CD4-positive, alpha-beta T cell treated with Interleukin-12 subunit alpha and Interleukin-12 subunit beta, for 1 hour (primary cell): ENCODE data around the gene PBX1.
A peak's percentile ranks its signal among the peaks of the same experiment; 100 is the strongest.
"Not testable (repeated sequence)": the region's sequence is repeated elsewhere in the genome, so short reads cannot be mapped to it uniquely, and the experiment has no call there.

Source experiments
- DNase-seq: peaks from one replicate; pipeline ENCODE4 v3.0.0-alpha.2; 2020

Gene PBX1

GRCh38 chr1:164558461-164559341 lies at the start of gene PBX1:
Gene PBX1 (plus strand): TSS chr1:164559184.
- DNase-seq = peak; percentile 74

- DNase-seq = no peak
These were observed 48.5 kb upstream of the PBX1 start for GRCh38 chr1:164510435-164510834.

- no peak for DNase-seq
These were observed 47.8 kb upstream of the PBX1 start for GRCh38 chr1:164511001-164511705.

- DNase-seq = no peak
These were observed 43.8 kb upstream of the PBX1 start for GRCh38 chr1:164515231-164515630.

- no peak for DNase-seq
These were observed 43.2 kb upstream of the PBX1 start for GRCh38 chr1:164515711-164516331.

GRCh38 chr1:164516591-164516990 lies 42.4 kb upstream of the PBX1 start:
- no peak for DNase-seq

GRCh38 chr1:164518692-164519332 lies 40.2 kb upstream of the PBX1 start:
- no peak for DNase-seq

GRCh38 chr1:164519426-164519825 lies 39.6 kb upstream of the PBX1 start:
- no peak for DNase-seq

- DNase-seq = no peak
These were observed 34.2 kb upstream of the PBX1 start for GRCh38 chr1:164524810-164525209.

- no peak for DNase-seq
These were observed 23.9 kb upstream of the PBX1 start for GRCh38 chr1:164534863-164535610.

- DNase-seq = not testable (repeated sequence)
These were observed 6.5 kb upstream of the PBX1 start for GRCh38 chr1:164552463-164552988.

GRCh38 chr1:164557270-164557669 lies 1.7 kb upstream of the PBX1 start:
- DNase-seq = no peak

GRCh38 chr1:164559342-164560051 lies 513 bp downstream of the PBX1 start:
- DNase-seq = no peak

- DNase-seq = no peak
These were observed 1.1 kb downstream of the PBX1 start for GRCh38 chr1:164560121-164560541.

- no peak for DNase-seq
These were observed 1.6 kb downstream of the PBX1 start for GRCh38 chr1:164560556-164560955.

GRCh38 chr1:164561007-164561406 lies 2.0 kb downstream of the PBX1 start:
- DNase-seq = no peak

GRCh38 chr1:164561472-164561871 lies 2.5 kb downstream of the PBX1 start:
- no peak for DNase-seq

- DNase-seq = no peak
These were observed 3.1 kb downstream of the PBX1 start for GRCh38 chr1:164562061-164562460.

- no peak for DNase-seq
These were observed 3.5 kb downstream of the PBX1 start for GRCh38 chr1:164562511-164562910.

- DNase-seq = no peak
These were observed 4.0 kb downstream of the PBX1 start for GRCh38 chr1:164562947-164563520.

- no peak for DNase-seq
These were observed 4.9 kb downstream of the PBX1 start for GRCh38 chr1:164563721-164564360.
